ENCODE measurements around the gene RND2. TPM values are rescaled to one million over a fixed set of nuclear protein-coding genes. Genes with fewer than 3 reads are reported as not detected.

RND2 gene
- total RNA-seq, 1 donor from 2014 or later: 7.3 TPM

DNA sequence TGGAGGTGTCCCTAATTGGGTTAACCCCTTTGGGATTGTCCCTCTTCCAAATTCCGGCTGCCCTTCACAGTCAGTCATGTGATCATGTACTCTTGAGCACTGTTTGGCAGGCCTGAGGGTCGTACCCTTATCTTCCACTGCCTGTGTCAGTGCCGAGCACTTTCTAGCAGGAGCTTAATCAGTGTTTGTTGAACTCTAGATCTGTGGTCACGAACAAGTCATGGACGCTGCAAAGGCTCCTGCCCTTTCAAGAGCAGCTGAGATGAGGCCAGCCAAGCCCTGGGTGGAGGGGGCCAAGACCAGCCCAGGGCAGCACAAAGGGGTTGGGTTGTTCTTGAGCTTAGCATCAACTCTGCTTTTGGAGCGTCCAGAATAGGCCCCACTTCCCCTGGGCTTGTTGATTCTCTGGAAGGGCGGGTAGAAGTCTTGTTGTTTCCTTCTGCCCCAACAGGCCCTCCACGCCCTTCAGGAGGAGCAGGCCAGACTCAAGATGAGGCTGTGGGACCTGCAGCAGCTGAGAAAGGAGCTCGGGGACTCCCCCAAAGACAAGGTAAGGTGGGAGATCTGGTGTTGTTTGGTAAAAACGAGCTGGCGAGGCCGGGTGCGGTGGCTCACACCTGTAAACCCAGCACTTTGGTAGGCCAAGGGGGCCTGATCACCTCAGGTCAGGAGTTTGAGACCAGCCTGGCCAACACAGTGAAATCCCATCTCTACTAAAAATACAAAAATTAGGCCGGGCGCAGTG, 13.1 kb upstream of the RND2 start:
- peak overlapping the region in 1 of 2 donors; percentile 7 for H3K27ac ChIP-seq
- TF ChIP-seq, protein P1, sequence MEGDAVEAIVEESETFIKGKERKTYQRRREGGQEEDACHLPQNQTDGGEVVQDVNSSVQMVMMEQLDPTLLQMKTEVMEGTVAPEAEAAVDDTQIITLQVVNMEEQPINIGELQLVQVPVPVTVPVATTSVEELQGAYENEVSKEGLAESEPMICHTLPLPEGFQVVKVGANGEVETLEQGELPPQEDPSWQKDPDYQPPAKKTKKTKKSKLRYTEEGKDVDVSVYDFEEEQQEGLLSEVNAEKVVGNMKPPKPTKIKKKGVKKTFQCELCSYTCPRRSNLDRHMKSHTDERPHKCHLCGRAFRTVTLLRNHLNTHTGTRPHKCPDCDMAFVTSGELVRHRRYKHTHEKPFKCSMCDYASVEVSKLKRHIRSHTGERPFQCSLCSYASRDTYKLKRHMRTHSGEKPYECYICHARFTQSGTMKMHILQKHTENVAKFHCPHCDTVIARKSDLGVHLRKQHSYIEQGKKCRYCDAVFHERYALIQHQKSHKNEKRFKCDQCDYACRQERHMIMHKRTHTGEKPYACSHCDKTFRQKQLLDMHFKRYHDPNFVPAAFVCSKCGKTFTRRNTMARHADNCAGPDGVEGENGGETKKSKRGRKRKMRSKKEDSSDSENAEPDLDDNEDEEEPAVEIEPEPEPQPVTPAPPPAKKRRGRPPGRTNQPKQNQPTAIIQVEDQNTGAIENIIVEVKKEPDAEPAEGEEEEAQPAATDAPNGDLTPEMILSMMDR (IDR thresholded peaks at IDR 0.05): no peak
- H3K4me1 ChIP-seq: peaks cover 0 to 6% of the 10 kb centered on the region in 2 donors
- no peak for DNase-seq (ENCODE audit: low spot score in 2 of 2)
- no peaks in the 10 kb centered on the region for H3K9me3 ChIP-seq
- no peaks in the 10 kb centered on the region for H3K27me3 ChIP-seq
- intact Hi-C loops (cut with DNase I): no loop called here
- H3K4me3 ChIP-seq: no peak overlapping the region
- peaks cover 30 to 32% of the 10 kb centered on the region in 2 donors for H3K36me3 ChIP-seq

DNA sequence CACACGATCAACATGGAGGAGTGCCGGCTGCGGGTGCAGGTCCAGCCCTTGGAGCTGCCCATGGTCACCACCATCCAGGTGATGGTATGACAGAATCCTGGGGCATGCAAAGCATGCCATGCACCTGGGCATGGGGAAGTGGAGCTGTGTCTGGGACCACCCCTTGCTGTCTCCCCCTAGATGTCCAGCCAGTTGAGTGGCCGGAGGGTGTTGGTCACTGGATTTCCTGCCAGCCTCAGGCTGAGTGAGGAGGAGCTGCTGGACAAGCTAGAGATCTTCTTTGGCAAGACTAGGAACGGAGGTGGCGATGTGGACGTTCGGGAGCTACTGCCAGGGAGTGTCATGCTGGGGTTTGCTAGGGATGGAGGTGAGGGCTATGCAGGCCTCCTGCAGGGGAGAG, 11.7 kb upstream of the RND2 start:
- TF ChIP-seq, protein P1 (IDR thresholded peaks at IDR 0.05): no peak
- H3K27me3 ChIP-seq: no peaks in the 10 kb centered on the region
- intact Hi-C loops (cut with DNase I): no loop called here
- no peak overlapping the region for H3K4me3 ChIP-seq
- peaks cover 37 to 41% of the 10 kb centered on the region in 2 donors for H3K36me3 ChIP-seq
- H3K9me3 ChIP-seq: no peaks in the 10 kb centered on the region
- no peak overlapping the region for H3K27ac ChIP-seq
- H3K4me1 ChIP-seq: no peaks in the 10 kb centered on the region
- no peak for DNase-seq (ENCODE audit: low spot score in 2 of 2)

DNA sequence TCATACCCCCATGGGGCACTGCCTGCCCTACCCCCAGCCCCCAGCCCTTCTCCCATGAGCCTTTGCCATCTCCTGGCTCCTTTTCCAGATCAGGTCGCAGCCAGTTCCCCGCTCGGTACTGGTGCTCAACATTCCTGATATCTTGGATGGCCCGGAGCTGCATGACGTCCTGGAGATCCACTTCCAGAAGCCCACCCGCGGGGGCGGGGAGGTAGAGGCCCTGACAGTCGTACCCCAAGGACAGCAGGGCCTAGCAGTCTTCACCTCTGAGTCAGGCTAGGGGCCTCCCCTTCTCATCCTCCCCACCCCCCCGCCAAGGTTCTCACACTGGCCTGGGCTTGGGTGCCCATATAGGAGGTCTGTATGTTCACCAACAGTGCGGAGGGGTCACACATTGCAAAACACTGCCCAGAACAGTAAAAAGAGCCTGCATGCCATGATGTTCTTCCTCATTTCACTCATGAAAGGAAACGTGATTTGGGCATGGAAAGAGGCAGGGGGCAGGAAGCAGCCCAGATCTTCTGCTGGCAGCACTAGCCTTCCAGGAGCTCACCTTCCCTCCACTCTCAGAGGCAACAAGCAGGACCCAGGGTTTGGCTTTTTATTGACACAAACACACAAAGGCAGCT, 10.9 kb upstream of the RND2 start:
- Histone ChIP-seq H3K4me3 (no peak overlapping the region), H3K36me3 (peaks cover 37 to 44% of the 10 kb centered on the region in 2 donors), H3K9me3 (no peaks in the 10 kb centered on the region), H3K27me3 (no peaks in the 10 kb centered on the region), H3K4me1 (no peaks in the 10 kb centered on the region), H3K27ac (peak overlapping the region in 1 of 2 donors; percentile 28)
- DNase-seq (ENCODE audit: low spot score in 2 of 2): no peak
- intact Hi-C loops (cut with DNase I): no loop called here
- TF ChIP-seq, protein P1 (IDR thresholded peaks at IDR 0.05): no peak

DNA sequence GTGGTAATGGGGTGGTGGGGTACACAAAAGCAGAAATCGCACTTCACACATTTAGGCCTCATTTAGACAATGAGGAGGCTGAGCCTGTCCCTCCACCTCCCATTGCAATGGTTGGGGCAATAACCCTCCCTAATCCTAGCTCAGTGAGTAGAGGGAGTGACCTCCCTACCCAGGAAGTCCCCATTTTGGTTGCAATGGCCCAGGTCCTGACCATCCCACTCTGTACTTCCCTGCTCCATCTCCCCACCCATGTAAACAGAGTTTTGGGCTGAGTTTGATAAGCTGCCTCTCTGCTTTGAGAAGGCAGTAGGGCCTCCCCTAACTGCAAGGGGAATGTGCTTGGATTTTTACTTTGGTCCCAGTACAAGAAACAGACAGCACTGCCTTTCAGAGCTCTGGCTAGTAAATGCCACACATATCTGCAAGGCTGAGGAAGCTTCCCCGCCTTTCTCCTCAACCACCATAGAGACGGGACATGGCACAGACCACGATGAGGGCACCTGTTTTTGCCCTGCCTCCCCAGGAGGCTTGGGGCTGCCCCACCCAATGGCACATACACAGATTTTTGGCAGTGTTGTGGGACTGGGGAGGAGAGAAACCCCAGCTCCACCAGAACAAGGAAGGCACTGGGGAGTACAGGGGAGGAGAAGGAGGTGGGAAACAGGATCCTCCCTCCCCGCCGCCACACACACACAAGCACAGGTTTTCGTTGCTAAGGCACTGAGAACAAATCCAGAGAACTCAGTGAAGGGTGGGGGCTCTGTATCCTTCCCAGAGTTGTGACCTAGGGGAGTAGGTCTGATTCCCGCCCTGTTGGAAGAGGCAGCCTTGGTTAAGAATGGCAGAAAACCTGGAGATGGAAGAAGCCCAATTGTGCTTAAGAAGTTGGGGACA, 10.1 kb upstream of the RND2 start:
- Histone ChIP-seq H3K36me3 (peaks cover 37 to 44% of the 10 kb centered on the region in 2 donors), H3K4me1 (peaks cover 0 to 3% of the 10 kb centered on the region in 2 donors), H3K4me3 (no peak overlapping the region), H3K9me3 (no peaks in the 10 kb centered on the region), H3K27me3 (no peaks in the 10 kb centered on the region), H3K27ac (peak overlapping the region; percentile 5 to 28)
- DNase-seq (ENCODE audit: low spot score in 2 of 2): no peak
- intact Hi-C loops (cut with DNase I): no loop called here
- TF ChIP-seq, protein P1 (IDR thresholded peaks at IDR 0.05): no peak

DNA sequence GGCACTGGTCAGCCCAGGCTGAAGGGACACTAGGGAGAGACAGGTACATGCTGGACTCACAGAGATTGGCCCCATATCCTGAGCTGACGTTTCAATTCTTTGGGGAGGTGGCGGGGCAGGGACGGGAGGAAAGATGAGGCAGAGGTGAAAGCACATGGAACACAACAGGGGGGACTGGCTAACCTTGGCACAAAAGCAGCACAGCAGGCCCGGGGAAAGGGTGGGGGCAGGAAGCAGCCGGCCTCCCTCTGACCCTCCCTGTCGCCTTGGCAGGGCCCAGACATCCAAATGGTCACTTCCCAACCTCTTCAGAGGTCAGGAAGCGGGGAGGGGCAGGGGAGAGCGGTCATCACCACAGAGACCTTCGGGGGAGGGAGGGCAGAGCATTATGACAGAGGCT, 9.5 kb upstream of the RND2 start:
- Histone ChIP-seq H3K4me1 (peaks cover 0 to 9% of the 10 kb centered on the region in 2 donors), H3K27ac (peak overlapping the region; percentile 20 to 28), H3K27me3 (no peaks in the 10 kb centered on the region), H3K36me3 (peaks cover 37 to 44% of the 10 kb centered on the region in 2 donors), H3K4me3 (no peak overlapping the region), H3K9me3 (no peaks in the 10 kb centered on the region)
- intact Hi-C loops (cut with DNase I): no loop called here
- DNase-seq (ENCODE audit: low spot score in 2 of 2): peak in 1 of 2 donors; percentile 77
- TF ChIP-seq, protein P1 (IDR thresholded peaks at IDR 0.05): no peak
